HG03565 (cell line): ENCODE measurements around the gene BMAL2.

Source experiments
- ATAC-seq: cut with Tn5 transposase; IDR thresholded peaks from one replicate; pipeline ENCODE4 v1.9.1; 2021; ENCODE audit warnings: mild to moderate bottlenecking, moderate library complexity; ENCODE audit not compliant: unreplicated experiment

Gene BMAL2

DNA sequence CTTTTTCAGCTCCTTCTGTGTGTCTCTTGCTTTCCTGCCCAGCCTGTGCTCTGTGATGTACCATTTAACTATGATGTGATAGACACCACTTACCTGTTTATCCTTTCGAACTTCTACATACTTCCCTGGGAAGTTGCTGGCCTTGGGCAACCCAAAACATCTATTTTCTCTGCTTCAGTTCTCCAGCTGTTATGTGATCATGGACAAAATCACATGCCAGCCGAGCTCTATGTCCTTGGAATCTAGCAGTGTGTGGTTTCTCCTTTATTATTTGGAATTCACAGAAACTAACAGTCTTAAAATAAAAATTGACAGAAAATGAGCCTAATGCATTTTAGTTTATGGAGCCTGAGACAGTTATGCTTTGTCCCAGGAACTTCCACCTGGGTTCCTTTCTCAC lies 22.9 kb downstream of the BMAL2 start:
- ATAC-seq: no peak

DNA sequence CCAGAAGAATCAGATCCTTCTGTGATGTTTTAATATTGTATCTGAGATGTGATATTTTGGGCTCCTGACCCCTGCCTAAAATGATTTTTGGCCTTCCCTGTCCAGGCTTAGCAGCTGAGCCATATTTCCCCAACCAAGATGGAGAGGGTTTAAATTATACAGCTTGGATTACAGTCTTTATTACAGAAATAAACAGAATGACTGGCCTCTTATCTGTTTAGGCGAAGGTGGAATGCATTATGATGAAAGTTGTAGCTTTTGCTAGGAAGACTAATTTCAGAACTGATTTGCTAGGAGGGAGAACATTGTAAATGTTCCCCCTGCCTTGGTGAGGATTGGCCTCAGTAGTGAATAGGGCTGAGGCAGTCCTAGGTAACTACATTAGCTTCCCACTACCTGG lies 23.3 kb downstream of the BMAL2 start:
- no peak for ATAC-seq

DNA sequence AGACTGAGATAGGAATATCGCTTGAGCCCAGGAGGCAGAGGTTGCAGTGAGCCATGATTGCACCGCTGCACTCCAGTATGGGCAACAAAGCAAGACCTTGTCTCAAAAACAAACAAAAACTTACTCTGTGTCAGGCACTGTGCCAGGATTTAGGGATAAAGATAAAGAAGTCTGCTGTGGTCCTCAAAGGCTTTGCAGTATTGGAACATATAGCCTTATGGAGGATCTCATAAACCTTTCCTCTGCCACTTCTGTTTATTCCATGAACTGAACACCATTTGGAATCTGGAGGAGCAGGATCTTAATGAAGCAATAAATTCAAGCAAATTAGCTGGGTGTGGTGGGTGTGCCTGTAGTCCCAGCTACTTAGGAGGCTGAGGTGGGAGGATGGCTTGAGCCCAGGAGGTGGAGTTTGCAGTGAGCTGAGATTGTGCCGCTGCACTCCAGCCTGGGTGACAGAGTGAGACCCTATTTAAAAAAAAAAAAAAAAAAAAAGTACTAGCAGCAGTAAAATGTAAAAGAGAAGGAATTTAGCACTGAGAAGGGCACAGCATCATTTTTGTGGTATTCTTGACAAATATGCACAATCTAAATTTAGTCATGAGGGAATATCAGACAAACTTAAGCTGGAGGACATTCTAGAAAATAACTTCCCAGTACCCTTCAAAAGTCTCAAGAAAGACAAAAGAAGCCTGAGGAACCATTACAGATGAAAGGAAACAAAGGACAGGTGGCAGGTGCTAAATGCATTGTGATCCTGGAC lies 27.1 kb downstream of the BMAL2 start:
- ATAC-seq: no peak

DNA sequence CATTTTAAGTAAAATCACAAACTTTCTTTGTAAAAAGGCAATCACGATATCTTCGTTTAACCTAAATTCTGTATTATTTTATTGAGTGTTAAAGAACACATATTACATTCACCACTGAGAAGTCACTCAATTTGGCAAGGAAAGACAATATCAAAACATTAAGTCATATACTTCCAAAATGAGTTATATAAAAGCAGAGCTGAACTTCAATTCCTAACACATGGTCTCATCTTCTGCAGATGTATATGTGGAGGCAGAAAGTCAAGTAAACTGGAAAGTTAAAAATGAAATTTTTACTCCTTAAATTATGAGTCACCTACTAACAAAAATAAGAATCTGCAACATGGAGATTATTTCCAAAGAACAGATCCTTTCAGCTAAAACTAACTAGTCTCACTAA lies 28.7 kb downstream of the BMAL2 start:
- no peak for ATAC-seq

DNA sequence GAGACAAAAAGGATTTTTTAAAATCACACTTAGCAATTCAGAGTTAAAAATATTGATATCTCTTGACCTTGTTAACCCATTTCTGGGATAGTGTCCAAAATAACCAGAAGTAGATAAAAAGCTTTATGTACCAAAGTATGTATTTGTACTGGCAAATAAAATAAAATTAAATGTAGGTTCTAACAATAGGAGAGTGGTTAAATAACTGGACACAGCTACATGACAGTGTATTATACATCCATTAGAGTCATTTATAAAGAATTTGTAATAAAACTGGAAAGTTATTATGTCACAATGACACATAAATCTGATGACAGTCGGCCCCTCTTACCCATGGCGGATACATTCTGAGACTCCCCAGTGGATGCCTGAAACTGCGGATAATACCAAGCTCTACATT lies 34.0 kb downstream of the BMAL2 start:
- no peak for ATAC-seq

DNA sequence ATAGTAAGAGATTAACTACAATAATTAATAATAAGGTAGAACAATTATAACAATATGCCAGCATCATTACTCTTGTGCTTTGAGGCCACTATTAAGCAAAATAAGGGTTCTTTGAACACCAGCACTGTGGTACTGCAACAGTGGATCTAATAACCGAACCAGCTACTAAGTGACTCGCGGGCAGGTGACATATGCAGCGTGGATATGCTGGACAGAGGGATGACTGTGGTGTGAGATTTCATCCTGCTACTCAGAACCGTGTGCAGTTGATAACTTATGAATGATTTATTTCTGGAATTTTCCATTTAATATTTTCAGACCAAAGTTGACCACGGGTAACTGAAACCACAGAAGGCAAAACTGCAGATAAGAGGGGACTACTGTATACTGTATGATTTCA lies 34.4 kb downstream of the BMAL2 start:
- ATAC-seq: no peak

DNA sequence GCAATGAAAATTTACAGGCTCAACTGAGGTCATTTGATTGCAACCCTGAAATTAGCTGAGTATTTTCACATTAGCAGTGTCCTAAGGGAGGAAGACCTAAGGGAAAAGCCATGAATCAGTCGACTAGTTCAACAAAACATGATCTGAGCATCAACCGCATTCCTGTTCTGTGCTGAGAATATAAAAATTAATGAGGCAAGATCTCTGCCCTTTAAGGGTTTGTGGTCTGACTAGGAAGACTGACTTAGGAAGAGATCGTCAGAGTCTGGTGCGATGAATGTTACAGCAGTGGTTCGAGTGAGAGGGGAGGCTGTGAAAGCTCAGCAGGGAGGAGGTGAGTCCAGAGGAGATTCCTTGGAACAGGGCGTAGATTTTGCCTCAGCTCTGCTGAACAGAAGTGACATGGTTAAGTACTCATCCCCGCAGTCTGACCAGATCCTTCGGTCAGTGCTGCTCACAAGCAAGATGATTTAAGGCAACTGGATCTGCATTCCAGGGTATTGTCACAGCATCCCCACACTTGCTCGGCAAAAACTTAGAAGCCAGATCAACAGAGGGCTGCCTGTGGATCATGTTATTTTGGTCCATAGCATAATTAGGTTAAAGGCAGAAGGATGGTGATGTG lies 49.6 kb downstream of the BMAL2 start:
- ATAC-seq: no peak
